HCT116 (cell line): ENCODE measurements around the gene DNPH1. TPM values are rescaled to one million over a fixed set of nuclear protein-coding genes. Genes with fewer than 3 reads are reported as not detected.

Experiments
- ATAC-seq: fragments of 200-7000 bp; cut with Tn5 transposase; 2 replicates; pipeline ENCODE4 v1.9.1; 2020; ENCODE audit warnings: mild to moderate bottlenecking, moderate library complexity
- BruUV-seq: library from RNA; stranded (reverse); fragments of 400-500 nt; replicated peaks from 2 replicates; lab custom pipeline; 2021; lab: Mats Ljungman, UMichigan
- CTCF ChIA-PET: fragments of 300-600 bp; sonication (Branson Sonifier 250); formaldehyde crosslinking; loops from one replicate; lab custom pipeline; 2021; ENCODE audit warnings: antibody characterized with exemption; lab: Charles Lee
- POLR2A ChIA-PET: fragments of 300-600, 350-600 bp; sonication (Branson Sonifier 250); formaldehyde crosslinking; loops from one replicate; lab custom pipeline; 2021; ENCODE audit warnings: antibody characterized with exemption; lab: Charles Lee
- RAD21 ChIA-PET, 2 experiments: fragments of 300-600 bp; sonication (Branson Sonifier 250); formaldehyde crosslinking; loops; one replicate each; lab custom pipeline; 2023; ENCODE audit warnings: low total read pairs in 2 of 2; ENCODE audit not compliant: uncharacterized antibody in 2 of 2, unreplicated experiment in 2 of 2, low non-redundant PET in 1 of 2; lab: Charles Lee
- DNase-seq: peaks from one replicate; pipeline ENCODE4 v3.0.0-alpha.2; 2010; ENCODE audit warnings: low read depth, low spot score
- H2AFZ ChIP-seq: fragments of 200-600 bp; shearing (Covaris generic), sonication (generic); 2 replicates; pipeline ENCODE4 v1.6.1; 2017; ENCODE audit warnings: low read depth, mixed run types, mixed read lengths, antibody characterized with exemption, low read length; ENCODE audit not compliant: poor library complexity, severe bottlenecking
- H3K27ac ChIP-seq: 2 replicates; pipeline ENCODE4 v1.5.1; 2012; ENCODE audit warnings: low read depth, low read length
- H3K27me3 ChIP-seq: fragments of 200-600 bp; sonication (generic); 2 replicates; pipeline ENCODE4 v1.6.1; 2016; ENCODE audit warnings: mixed run types, low read length, mixed read lengths; ENCODE audit not compliant: insufficient read depth
- H3K36me3 ChIP-seq, 2 experiments: fragments of 200-500 bp in 1 of 2; fragments of 200-600 bp in 1 of 2; sonication (Bioruptor generic) in 1 of 2; sonication (generic) in 1 of 2; 2 replicates each; pipeline versions ENCODE4 v1.5.1 to v1.6.1; 2014 to 2016; ENCODE audit warnings: low read length in 2 of 2, inconsistent platforms in 1 of 2, mixed read lengths in 1 of 2, mixed run types in 1 of 2; ENCODE audit not compliant: insufficient read depth in 2 of 2, control insufficient read depth in 1 of 2
- H3K4me1 ChIP-seq, 2 experiments: fragments of 200-600 bp in 1 of 2; sonication (generic) in 1 of 2; 2 replicates each; pipeline versions ENCODE4 v1.5.1 to v1.6.1; 2012 to 2017; ENCODE audit warnings: low read length in 2 of 2, inconsistent platforms in 1 of 2, mild to moderate bottlenecking in 1 of 2, mixed read lengths in 1 of 2, mixed run types in 1 of 2, moderate library complexity in 1 of 2; ENCODE audit not compliant: insufficient read depth in 2 of 2, control insufficient read depth in 1 of 2
- H3K4me2 ChIP-seq: fragments of 200-600 bp; sonication (generic); 2 replicates; pipeline ENCODE4 v1.6.1; 2017; ENCODE audit warnings: mixed run types, low read length, mixed read lengths
- H3K4me3 ChIP-seq, 2 experiments: fragments of 200-600 bp in 1 of 2; sonication (generic) in 1 of 2; replicated peaks in 1 of 2; 2 replicates each; pipeline ENCODE4 v1.5.1; 2011 to 2016; ENCODE audit warnings: low read length in 2 of 2, control low read depth in 1 of 2, low read depth in 1 of 2, mild to moderate bottlenecking in 1 of 2, mixed read lengths in 1 of 2, mixed run types in 1 of 2
- H3K79me2 ChIP-seq: fragments of 200-600 bp; sonication (generic); 2 replicates; pipeline ENCODE4 v1.6.1; 2017; ENCODE audit warnings: mild to moderate bottlenecking, mixed run types, low read length, moderate library complexity, mixed read lengths; ENCODE audit not compliant: insufficient read depth
- H3K9ac ChIP-seq: fragments of 200-600 bp; sonication (generic); 2 replicates; pipeline ENCODE4 v1.6.1; 2016; ENCODE audit warnings: low read length, mixed read lengths
- H3K9me2 ChIP-seq: fragments of 200-600 bp; sonication (generic), shearing (Covaris generic); 2 replicates; pipeline ENCODE4 v1.6.1; 2017; ENCODE audit warnings: mixed run types, mild to moderate bottlenecking, moderate library complexity; ENCODE audit not compliant: insufficient read depth
- H3K9me3 ChIP-seq, 2 experiments: fragments of 200-500 bp in 1 of 2; fragments of 200-600 bp in 1 of 2; sonication (Bioruptor generic) in 1 of 2; sonication (generic) in 1 of 2; 2 replicates each; pipeline ENCODE4 v1.6.1; 2014 to 2017; ENCODE audit warnings: low read length in 2 of 2, mixed read lengths in 2 of 2, inconsistent platforms in 1 of 2, low read depth in 1 of 2, mild to moderate bottlenecking in 1 of 2, mixed run types in 1 of 2, moderate library complexity in 1 of 2; ENCODE audit not compliant: control insufficient read depth in 1 of 2, insufficient read depth in 1 of 2
- H4K20me1 ChIP-seq: fragments of 200-600 bp; sonication (generic), shearing (Covaris generic); 2 replicates; pipeline ENCODE4 v1.6.1; 2017; ENCODE audit warnings: mixed run types, mild to moderate bottlenecking, moderate library complexity; ENCODE audit not compliant: insufficient read depth
- CBX3 ChIP-seq: IDR thresholded peaks from 2 replicates; pipeline ENCODE4 v1.6.1; 2012; ENCODE audit warnings: low read depth
- CEBPB ChIP-seq: IDR thresholded peaks from 2 replicates; pipeline ENCODE4 v1.6.1; 2012; ENCODE audit warnings: low read depth
- POLR2A ChIP-seq: IDR thresholded peaks from 2 replicates; pipeline ENCODE4 v1.7.0; 2011; ENCODE audit warnings: borderline replicate concordance; ENCODE audit not compliant: insufficient read depth, insufficient read length; ENCODE audit errors: extremely low read depth
- TCF7L2 ChIP-seq: IDR thresholded peaks from 2 replicates; pipeline ENCODE4 v1.7.0; 2011; ENCODE audit warnings: borderline replicate concordance, inconsistent platforms; ENCODE audit not compliant: insufficient read depth, insufficient read length; ENCODE audit errors: extremely low read depth
- YY1 ChIP-seq: IDR thresholded peaks from 2 replicates; pipeline ENCODE4 v1.6.1; 2011; ENCODE audit warnings: low read length, low read depth, moderate library complexity, mild to moderate bottlenecking; ENCODE audit not compliant: insufficient replicate concordance; ENCODE audit errors: extremely low read depth
- intact Hi-C: fragments of 100-400 bp; cut with micrococcal nuclease; formaldehyde crosslinking; loops from 2 replicates; pipeline ENCODE4 v1.10.0; 2022
- total RNA-seq: library from RNA; stranded (reverse); gene quantifications from one replicate; pipeline ENCODE4 v1.2.1, GENCODE V29; 2021; ENCODE audit not compliant: unreplicated experiment
- TF ChIP-seq, protein P1 (sequence below): IDR thresholded peaks from 2 replicates; pipeline ENCODE4 v1.6.1; 2011; ENCODE audit warnings: mild to moderate bottlenecking, low read length, moderate library complexity; ENCODE audit not compliant: insufficient replicate concordance; ENCODE audit errors: extremely low read depth
- TF ChIP-seq, protein P2 (sequence below): IDR thresholded peaks from 2 replicates; pipeline ENCODE4 v1.6.1; 2012; ENCODE audit warnings: low read depth

The DNPH1 gene
- total RNA-seq, 1 experiment from 2014 or later, result 117 TPM

DNA sequence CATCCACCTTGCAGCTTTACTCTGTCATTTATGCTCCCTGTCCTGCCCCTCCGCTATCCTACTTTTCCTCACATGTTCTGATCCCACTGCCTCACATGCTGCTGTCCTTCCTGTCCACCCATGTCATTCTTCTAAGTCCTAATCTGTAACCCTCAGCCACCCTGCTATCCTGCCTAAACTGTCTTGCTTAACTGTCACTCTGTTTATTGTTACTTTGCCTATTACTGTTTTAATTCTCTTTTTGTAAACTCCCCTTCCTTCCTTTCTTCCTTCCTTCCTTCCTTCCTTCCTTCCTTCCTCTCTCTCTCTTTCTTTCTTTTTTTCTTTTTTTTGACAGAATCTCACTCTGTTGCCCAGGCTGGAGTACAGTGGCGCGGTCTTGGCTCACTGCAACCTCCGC lies 45.8 kb downstream of the DNPH1 start:
- Histone ChIP-seq H3K9me3 (no peaks in the 10 kb centered on the region), H3K79me2 (peaks cover 6% of the 10 kb centered on the region)
- no peak for ATAC-seq
- TF ChIP-seq, protein P1, sequence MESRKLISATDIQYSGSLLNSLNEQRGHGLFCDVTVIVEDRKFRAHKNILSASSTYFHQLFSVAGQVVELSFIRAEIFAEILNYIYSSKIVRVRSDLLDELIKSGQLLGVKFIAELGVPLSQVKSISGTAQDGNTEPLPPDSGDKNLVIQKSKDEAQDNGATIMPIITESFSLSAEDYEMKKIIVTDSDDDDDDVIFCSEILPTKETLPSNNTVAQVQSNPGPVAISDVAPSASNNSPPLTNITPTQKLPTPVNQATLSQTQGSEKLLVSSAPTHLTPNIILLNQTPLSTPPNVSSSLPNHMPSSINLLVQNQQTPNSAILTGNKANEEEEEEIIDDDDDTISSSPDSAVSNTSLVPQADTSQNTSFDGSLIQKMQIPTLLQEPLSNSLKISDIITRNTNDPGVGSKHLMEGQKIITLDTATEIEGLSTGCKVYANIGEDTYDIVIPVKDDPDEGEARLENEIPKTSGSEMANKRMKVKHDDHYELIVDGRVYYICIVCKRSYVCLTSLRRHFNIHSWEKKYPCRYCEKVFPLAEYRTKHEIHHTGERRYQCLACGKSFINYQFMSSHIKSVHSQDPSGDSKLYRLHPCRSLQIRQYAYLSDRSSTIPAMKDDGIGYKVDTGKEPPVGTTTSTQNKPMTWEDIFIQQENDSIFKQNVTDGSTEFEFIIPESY, result no peak
- TF ChIP-seq CEBPB (no peak), YY1 (no peak), CBX3 (no peak), TCF7L2 (no peak), POLR2A (no peak)
- TF ChIP-seq, protein P2, sequence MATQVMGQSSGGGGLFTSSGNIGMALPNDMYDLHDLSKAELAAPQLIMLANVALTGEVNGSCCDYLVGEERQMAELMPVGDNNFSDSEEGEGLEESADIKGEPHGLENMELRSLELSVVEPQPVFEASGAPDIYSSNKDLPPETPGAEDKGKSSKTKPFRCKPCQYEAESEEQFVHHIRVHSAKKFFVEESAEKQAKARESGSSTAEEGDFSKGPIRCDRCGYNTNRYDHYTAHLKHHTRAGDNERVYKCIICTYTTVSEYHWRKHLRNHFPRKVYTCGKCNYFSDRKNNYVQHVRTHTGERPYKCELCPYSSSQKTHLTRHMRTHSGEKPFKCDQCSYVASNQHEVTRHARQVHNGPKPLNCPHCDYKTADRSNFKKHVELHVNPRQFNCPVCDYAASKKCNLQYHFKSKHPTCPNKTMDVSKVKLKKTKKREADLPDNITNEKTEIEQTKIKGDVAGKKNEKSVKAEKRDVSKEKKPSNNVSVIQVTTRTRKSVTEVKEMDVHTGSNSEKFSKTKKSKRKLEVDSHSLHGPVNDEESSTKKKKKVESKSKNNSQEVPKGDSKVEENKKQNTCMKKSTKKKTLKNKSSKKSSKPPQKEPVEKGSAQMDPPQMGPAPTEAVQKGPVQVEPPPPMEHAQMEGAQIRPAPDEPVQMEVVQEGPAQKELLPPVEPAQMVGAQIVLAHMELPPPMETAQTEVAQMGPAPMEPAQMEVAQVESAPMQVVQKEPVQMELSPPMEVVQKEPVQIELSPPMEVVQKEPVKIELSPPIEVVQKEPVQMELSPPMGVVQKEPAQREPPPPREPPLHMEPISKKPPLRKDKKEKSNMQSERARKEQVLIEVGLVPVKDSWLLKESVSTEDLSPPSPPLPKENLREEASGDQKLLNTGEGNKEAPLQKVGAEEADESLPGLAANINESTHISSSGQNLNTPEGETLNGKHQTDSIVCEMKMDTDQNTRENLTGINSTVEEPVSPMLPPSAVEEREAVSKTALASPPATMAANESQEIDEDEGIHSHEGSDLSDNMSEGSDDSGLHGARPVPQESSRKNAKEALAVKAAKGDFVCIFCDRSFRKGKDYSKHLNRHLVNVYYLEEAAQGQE, result no peak
- TF ChIP-seq, all 23 proteins: peak for 0
- no peak for DNase-seq
- peak overlapping the region; percentile 86 for H3K4me2 ChIP-seq
- H3K27ac ChIP-seq, result no peak overlapping the region
- peaks cover 7 to 10% of the 10 kb centered on the region in 2 experiments; a peak in 3 of 4 replicates for H3K36me3 ChIP-seq
- BruUV-seq, result no TSS peak
- intact Hi-C loops, result no loop called here
- H3K27me3 ChIP-seq, result no peaks in the 10 kb centered on the region
- H2AFZ ChIP-seq, result no peak overlapping the region
- H3K9ac ChIP-seq, result no peak overlapping the region
- H3K4me3 ChIP-seq, result peak overlapping the region in 1 of 2 experiments; percentile 78; a peak in 1 of 4 replicates
- H3K9me2 ChIP-seq, result no peaks in the 10 kb centered on the region
- peaks cover 2 to 28% of the 10 kb centered on the region in 2 experiments; a peak in 3 of 4 replicates for H3K4me1 ChIP-seq
- ChIA-PET POLR2A (no interaction called here), CTCF (no interaction called here), RAD21 (no interaction called here)
- H4K20me1 ChIP-seq, result no peaks in the 10 kb centered on the region
